HFFc6 (cell line): ENCODE results near the gene LRP5. TPM values are rescaled to one million over a fixed set of nuclear protein-coding genes. Genes with fewer than 3 reads are reported as not detected.
"Not testable (repeated sequence)": the region's sequence is repeated elsewhere in the genome, so short reads cannot be mapped to it uniquely, and the experiment has no call there.

Experiments used
- DNase-seq: peaks from one replicate; pipeline ENCODE4 v3.0.0-alpha.2; 2018
- H3K27ac Mint-ChIP-seq: 2 replicates; pipeline ENCODE4 v1.8.0; 2020; ENCODE audit warnings: mild to moderate bottlenecking, mixed read lengths
- H3K27me3 Mint-ChIP-seq: 2 replicates; pipeline ENCODE4 v1.8.0; 2021; ENCODE audit warnings: mild to moderate bottlenecking, moderate library complexity, mixed read lengths; ENCODE audit not compliant: insufficient read depth
- H3K36me3 Mint-ChIP-seq: 2 replicates; pipeline ENCODE4 v1.8.0; 2021; ENCODE audit warnings: low read depth, mixed read lengths
- H3K4me1 Mint-ChIP-seq: 2 replicates; pipeline ENCODE4 v1.8.0; 2020; ENCODE audit warnings: low read depth, mixed read lengths
- H3K4me3 Mint-ChIP-seq: 2 replicates; pipeline ENCODE4 v1.8.0; 2020; ENCODE audit warnings: mild to moderate bottlenecking, moderate library complexity, mixed read lengths
- H3K9me3 Mint-ChIP-seq: 2 replicates; pipeline ENCODE4 v1.8.0; 2020; ENCODE audit warnings: mild to moderate bottlenecking, mixed read lengths
- total RNA-seq, 6 experiments: library from RNA; stranded (reverse); fragmentation: NEBNext Ultra II Directional; extraction: Animal tissue kit (Norgen Biotek cat#: 25700); gene quantifications; 2 replicates in 1 of 6; 3 replicates in 5 of 6; pipeline ENCODE4 v1.2.3, GENCODE V29; 2021
- TF ChIP-seq, protein P1 (sequence below): fragments of 200-600 bp; sonication (generic); IDR thresholded peaks from 2 replicates; pipeline ENCODE4 v1.5.0; 2021; ENCODE audit warnings: antibody characterized with exemption, mild to moderate bottlenecking

Gene LRP5
- total RNA-seq, 6 experiments from 2014 or later, result 2.5 to 14.9 (median 3.8) TPM

DNA sequence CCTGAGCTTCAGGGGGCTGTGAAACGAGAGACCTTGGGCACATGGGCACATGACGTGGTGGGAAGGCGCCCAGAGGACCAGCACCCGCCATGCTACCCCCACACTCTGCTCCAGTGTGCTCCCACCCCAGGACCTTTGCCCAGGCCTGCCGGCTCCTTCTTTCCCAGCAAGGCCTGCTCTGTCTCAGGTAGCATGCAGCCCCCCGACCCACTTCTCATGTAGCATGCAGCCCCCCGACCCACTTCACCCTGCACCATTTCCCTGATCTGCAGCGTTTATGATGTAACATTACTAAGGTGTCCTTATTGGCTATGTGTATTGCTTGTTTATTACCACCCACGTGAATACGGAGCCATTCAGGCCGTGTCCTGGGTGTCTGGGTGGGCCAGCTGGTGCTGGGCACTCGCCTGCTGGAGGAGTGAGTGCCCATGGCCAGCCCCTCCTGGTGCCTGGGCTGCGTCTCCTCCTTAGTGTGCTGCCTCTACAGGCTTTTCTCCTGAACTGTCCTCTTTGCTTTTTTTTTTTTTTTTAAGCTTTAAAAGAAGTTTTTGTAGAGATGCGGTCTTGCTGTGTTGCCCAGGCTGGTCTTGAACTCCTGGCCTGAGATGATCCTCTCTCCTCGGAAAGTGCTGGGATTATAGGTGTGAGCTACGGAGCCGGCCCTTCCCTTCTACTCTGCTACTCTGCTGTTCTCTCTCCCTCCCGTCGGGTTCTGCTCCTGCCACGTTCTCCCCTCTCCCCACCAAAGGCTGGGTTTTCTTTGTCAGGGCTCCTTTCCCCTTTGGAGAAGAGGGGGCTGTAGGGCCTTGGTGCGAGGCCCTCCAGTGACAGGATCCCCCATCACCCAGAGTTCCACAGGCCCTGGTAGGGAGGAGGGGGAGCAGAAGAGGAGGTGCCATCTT lies 29.4 kb downstream of the LRP5 start:
- TF ChIP-seq, protein P1, sequence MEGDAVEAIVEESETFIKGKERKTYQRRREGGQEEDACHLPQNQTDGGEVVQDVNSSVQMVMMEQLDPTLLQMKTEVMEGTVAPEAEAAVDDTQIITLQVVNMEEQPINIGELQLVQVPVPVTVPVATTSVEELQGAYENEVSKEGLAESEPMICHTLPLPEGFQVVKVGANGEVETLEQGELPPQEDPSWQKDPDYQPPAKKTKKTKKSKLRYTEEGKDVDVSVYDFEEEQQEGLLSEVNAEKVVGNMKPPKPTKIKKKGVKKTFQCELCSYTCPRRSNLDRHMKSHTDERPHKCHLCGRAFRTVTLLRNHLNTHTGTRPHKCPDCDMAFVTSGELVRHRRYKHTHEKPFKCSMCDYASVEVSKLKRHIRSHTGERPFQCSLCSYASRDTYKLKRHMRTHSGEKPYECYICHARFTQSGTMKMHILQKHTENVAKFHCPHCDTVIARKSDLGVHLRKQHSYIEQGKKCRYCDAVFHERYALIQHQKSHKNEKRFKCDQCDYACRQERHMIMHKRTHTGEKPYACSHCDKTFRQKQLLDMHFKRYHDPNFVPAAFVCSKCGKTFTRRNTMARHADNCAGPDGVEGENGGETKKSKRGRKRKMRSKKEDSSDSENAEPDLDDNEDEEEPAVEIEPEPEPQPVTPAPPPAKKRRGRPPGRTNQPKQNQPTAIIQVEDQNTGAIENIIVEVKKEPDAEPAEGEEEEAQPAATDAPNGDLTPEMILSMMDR, result peak; percentile 20; the same call in 1 of the 2 replicates
- Mint-ChIP-seq H3K4me1 (peaks cover 11% of the 10 kb centered on the region), H3K27ac (no peak overlapping the region), H3K36me3 (no peaks in the 10 kb centered on the region), H3K27me3 (peaks cover 6% of the 10 kb centered on the region), H3K4me3 (no peak overlapping the region), H3K9me3 (no peaks in the 10 kb centered on the region)
- DNase-seq, result no peak

DNA sequence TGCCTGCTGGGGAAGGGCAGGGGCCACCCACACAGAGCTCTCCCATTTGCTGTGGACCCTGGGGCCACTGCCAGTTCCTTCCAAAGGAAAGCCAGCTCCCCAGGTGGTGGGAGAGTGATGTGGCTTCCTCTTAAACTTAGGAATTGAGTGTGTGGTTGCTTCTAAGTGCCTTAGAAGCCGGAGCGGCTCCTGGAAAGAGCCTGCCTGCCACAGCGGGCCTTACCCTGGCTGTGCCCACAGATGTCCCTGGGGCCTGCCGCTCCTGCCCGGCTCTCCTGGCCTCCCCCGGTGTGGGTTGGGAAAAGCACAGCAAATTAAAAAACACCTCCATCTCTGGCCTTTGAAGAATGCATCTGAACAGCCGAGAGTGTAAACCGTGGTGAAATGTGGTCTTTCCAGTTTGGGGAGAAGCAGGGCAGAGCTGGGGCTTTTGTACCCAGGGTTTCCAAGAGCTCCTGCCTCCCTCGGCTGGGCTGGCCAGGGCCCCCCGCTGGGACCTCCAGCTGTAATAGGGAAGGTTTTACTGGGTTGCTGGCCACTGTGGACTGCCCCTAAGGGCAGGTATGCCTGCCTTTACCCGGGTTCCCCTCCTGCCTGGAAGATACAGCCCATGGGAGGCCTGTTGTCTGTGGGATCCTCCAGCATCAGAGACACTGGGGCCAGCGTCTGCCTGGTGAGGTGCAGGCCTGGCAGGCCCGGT lies 30.2 kb downstream of the LRP5 start:
- Mint-ChIP-seq H3K27ac (no peak overlapping the region), H3K27me3 (peaks cover 8% of the 10 kb centered on the region), H3K4me3 (no peak overlapping the region), H3K4me1 (peaks cover 10% of the 10 kb centered on the region), H3K36me3 (no peaks in the 10 kb centered on the region), H3K9me3 (no peaks in the 10 kb centered on the region)
- DNase-seq, result no peak
- TF ChIP-seq, protein P1, result no peak

DNA sequence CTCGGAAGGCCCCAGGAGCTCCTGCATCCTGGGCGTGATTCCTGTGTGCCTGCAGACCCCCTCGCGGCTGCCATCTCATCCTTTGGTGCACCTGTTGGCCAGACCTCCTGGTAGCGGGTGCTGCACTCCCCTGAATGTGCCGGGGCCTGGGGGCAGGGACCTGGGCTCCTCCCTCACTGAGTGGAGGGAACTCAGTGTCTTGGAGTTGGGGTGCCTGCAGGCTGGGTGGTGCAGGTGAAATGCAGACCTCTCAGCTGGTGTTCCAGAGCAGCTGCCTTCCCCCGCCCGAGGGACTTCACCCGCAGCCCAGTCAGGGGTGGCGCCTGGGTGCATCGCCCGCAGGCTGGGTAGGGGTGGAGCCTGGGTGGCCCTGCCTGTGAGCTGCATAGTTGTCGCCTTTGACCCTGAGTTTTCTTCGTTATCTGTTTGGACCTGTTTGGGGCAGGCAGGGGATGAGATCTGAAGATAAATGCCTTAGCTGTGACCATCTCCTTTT lies 31.4 kb downstream of the LRP5 start:
- no peaks in the 10 kb centered on the region for H3K9me3 Mint-ChIP-seq
- H3K4me3 Mint-ChIP-seq, result no peak overlapping the region
- no peak for DNase-seq
- no peaks in the 10 kb centered on the region for H3K36me3 Mint-ChIP-seq
- TF ChIP-seq, protein P1, result no peak
- no peaks in the 10 kb centered on the region for H3K4me1 Mint-ChIP-seq
- H3K27ac Mint-ChIP-seq, result no peak overlapping the region
- H3K27me3 Mint-ChIP-seq, result peaks cover 8% of the 10 kb centered on the region

DNA sequence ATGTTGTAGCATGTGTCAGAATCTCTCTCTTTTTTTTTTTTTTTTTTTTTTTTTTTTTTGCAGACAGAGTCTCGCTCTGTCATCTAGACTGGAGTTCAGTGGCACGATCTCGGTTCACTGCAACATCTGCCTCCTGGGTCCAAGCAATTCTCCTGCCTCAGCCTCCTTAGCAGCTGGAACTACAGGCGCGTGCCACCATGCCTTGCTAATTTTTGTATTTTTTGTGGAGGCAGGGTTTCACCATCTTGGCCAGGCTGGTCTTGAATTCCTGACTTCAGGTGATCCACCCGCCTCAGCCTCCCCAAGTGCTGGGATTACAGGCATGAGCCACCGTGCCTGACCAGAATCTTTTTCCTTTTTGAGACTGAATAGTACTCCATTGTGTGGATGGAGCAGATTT lies 32.4 kb downstream of the LRP5 start:
- not testable (repeated sequence) for H3K9me3 Mint-ChIP-seq, H3K4me3 Mint-ChIP-seq, H3K36me3 Mint-ChIP-seq, DNase-seq, H3K27ac Mint-ChIP-seq, H3K27me3 Mint-ChIP-seq, H3K4me1 Mint-ChIP-seq

DNA sequence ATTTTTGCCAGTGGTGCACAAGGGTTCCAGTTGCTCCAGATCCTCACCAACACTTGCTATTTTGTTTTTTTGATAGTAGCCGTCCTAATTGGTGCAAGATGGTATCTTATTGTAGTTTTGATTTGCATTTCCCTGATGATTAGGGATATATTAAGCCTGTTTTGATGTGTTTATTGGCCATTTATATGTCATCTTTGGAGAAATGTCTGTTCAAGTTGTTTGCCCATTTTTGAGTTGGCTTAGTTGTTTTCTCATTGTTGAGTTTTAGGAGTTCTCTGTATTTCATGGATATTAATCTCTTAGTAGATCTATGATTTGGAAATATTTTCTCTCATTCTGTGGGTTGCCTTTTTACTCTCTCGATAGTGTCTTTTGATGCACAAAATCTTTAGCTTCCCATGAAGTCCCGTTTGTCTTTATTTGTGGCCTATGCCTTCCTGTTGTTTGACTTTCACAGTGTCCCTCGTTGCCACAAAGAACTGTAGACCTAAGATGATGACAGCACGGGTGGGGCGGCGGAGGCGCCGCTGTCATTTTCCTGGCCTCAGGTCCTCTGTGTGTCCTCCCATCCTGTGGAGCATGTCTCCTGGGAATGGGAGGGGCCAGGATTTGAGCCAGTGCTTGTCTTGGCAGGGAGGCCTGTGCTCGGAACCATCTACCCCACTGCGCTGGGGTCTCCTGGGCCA lies 33.5 kb downstream of the LRP5 start:
- H3K27ac Mint-ChIP-seq, result no peak overlapping the region
- TF ChIP-seq, protein P1, result no peak
- H3K4me3 Mint-ChIP-seq, result no peak overlapping the region
- no peak for DNase-seq
- no peaks in the 10 kb centered on the region for H3K36me3 Mint-ChIP-seq
- no peaks in the 10 kb centered on the region for H3K9me3 Mint-ChIP-seq
- H3K27me3 Mint-ChIP-seq, result peaks cover 5% of the 10 kb centered on the region
- H3K4me1 Mint-ChIP-seq, result no peaks in the 10 kb centered on the region
